Pancreas (tissue), 10 donors: ENCODE measurements around the gene SUSD4. TPM values are rescaled to one million over a fixed set of nuclear protein-coding genes. Genes with fewer than 3 reads are reported as not detected.

Experiments used
- ATAC-seq, 4 donors: fragments of 200-7000 bp; cut with Tn5 transposase; one replicate each; pipeline versions ENCODE4 v1.8.0 to v1.9.1; 2020; ENCODE audit warnings: mild to moderate bottlenecking in 4 of 4, moderate library complexity in 4 of 4
- DNase-seq, 6 donors: peaks; one replicate each; pipeline ENCODE4 v3.0.0-alpha.2; 2020
- FAIRE-seq: peaks from 2 replicates; lab custom pipeline; 2012; peaks lifted over from hg19 to GRCh38; lab: Jason Lieb, UNC
- H3K27ac ChIP-seq, 4 donors: fragments of 200-600 bp; sonication (generic); 1 replicate in 3 of 4; 2 replicates in 1 of 4; pipeline versions ENCODE4 v1.5.0 to v1.8.0; 2020
- H3K27me3 ChIP-seq, 4 donors: fragments of 200-600 bp; one replicate each; pipeline ENCODE4 v1.8.0; 2021
- H3K36me3 ChIP-seq, 3 donors: fragments of 200-600 bp; sonication (generic) in 1 of 3; one replicate each; pipeline versions ENCODE4 v1.5.0 to v1.8.0; 2020 to 2021
- H3K4me1 ChIP-seq, 3 donors: fragments of 200-600 bp; one replicate each; pipeline ENCODE4 v1.8.0; 2021
- H3K4me3 ChIP-seq, 4 donors: fragments of 200-600 bp; sonication (generic) in 2 of 4; one replicate each; pipeline versions ENCODE4 v1.5.0 to v1.8.0; 2020 to 2021
- H3K9me3 ChIP-seq, 4 donors: fragments of 200-600 bp; one replicate each; pipeline ENCODE4 v1.8.0; 2021
- WGBS, 2 donors: extraction: QIAGEN DNeasy Blood & Tissue Kit; methylation state at CpG; one replicate each; pipeline ENCODE4 v1.1.7; 2013; 5-methylcytosine and 5-hydroxymethylcytosine counted together
- intact Hi-C, 3 donors: fragments of 100-400 bp; cut with DNase I; formaldehyde crosslinking; loops; one replicate each; pipeline versions ENCODE4 v1.11.1 to v1.14.2; 2022
- polyA plus RNA-seq, 2 donors: library from polyadenylated mRNA; stranded (reverse); fragments of 200-250 nt; gene quantifications; one replicate each; pipeline ENCODE4 v1.2.3, GENCODE V29; 2013
- total RNA-seq, 6 donors: library from RNA; stranded (reverse); fragmentation: NEBNext Ultra II Directional in 4 of 6; extraction: Animal tissue kit (Norgen Biotek cat#: 25700) in 4 of 6; gene quantifications; one replicate each; pipeline versions ENCODE4 v1.2.1 to v1.2.4, GENCODE V29; 2021 to 2023
- TF ChIP-seq, protein P1 (sequence below), 4 donors: fragments of 200-600 bp; sonication (generic) in 3 of 4; IDR thresholded peaks; one replicate each; pipeline versions ENCODE4 v1.5.0 to v1.8.0; 2021; ENCODE audit warnings: antibody characterized with exemption in 4 of 4
- donor health status: healthy with polysubstance abuse.
- donor health status: DM: no; HTN: no; CAD: no; lungs with moderate emphysema.
- donor health status: DM: no; HTN: no; CAD: no.
- donor health status: control.
- donor health status: control.
- donor health status: Bipolar disorder and iron deficiency.
- donor health status: DM: yes; HTN: yes; CAD: no.
- donor health status: DM: no; HTN: no; CAD: no.
- donor health status: DM: no; HTN: no; CAD: no.
- donor health status: DM: yes; HTN: yes; CAD: no.

The SUSD4 gene
- total and polyA plus RNA-seq, 8 donors = 4.1 to 34.6 (median 8.8) TPM

DNA sequence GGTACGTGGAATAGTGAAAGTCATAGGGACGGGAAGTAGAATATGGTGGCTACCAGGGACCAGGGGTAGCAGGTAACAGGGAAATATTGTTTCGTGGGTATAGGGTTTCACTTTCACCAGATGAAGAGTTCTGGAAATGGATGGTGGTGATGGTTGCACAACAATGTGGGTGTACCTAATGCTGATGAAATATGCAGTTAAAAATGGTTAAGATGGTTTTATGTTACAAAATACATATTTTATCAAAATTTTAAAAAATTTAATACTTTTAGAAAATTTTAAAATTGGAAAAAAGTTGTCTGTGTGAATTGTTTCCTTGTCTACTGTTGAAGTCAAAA lies 165.4 kb downstream of the SUSD4 start:
- intact Hi-C loops = no loop called here
- 91 to 96% methylated on average over 3 of the region's 3 CpGs for WGBS, 2 donors

DNA sequence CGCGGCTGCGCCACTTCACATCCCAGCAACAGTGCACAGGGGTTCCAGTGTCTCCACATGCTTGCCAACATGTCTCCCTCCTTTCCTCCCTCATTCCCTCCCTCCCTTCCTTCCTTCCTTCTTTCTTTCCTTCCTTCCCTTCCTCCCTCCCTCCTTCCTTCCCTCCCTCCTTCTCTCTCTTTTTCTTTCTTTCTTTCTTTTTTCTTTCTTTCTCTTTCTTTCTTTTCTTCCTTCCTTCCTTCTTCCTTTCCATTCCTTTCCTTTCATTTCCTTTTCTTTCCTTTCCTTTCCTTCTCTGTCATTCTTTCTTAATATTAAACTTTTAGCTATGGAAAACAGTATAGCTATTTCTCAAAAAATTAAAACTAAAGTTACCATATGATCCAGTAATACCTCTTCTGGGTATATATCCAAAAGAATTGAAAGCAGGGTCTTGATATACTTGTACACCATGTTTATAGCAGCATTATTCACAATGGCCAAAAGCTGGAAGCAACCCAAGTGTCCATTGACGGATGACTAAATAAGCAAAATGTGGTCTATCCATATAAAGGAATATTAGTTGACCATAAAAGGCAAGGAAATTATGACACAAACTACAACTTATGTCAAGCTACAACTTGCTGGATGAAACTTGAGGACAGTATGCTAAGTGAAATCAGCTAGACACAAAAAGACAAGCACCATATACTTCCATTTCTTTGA lies 165.9 kb downstream of the SUSD4 start:
- no peak overlapping the region for H3K27ac ChIP-seq
- H3K4me3 ChIP-seq = no peak overlapping the region
- ATAC-seq (no peak), DNase-seq (no peak), FAIRE-seq (no peak)
- intact Hi-C loops = no loop called here
- no peaks in the 10 kb centered on the region for H3K9me3 ChIP-seq
- H3K36me3 ChIP-seq = no peaks in the 10 kb centered on the region
- no peaks in the 10 kb centered on the region for H3K27me3 ChIP-seq
- TF ChIP-seq, protein P1, sequence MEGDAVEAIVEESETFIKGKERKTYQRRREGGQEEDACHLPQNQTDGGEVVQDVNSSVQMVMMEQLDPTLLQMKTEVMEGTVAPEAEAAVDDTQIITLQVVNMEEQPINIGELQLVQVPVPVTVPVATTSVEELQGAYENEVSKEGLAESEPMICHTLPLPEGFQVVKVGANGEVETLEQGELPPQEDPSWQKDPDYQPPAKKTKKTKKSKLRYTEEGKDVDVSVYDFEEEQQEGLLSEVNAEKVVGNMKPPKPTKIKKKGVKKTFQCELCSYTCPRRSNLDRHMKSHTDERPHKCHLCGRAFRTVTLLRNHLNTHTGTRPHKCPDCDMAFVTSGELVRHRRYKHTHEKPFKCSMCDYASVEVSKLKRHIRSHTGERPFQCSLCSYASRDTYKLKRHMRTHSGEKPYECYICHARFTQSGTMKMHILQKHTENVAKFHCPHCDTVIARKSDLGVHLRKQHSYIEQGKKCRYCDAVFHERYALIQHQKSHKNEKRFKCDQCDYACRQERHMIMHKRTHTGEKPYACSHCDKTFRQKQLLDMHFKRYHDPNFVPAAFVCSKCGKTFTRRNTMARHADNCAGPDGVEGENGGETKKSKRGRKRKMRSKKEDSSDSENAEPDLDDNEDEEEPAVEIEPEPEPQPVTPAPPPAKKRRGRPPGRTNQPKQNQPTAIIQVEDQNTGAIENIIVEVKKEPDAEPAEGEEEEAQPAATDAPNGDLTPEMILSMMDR (IDR thresholded peaks at IDR 0.05) = no peak
- WGBS, 2 donors = 72% methylated on average over 4 of the region's 4 CpGs
- peaks cover 0 to 6% (median 0%) of the 10 kb centered on the region in 3 donors for H3K4me1 ChIP-seq

More for the DNA sequence above, 165.4 kb downstream of the SUSD4 start:
- H3K27ac ChIP-seq = no peak overlapping the region
- no peak for DNase-seq
- peaks cover 0 to 6% (median 0%) of the 10 kb centered on the region in 3 donors for H3K4me1 ChIP-seq
- ATAC-seq = no peak
- H3K4me3 ChIP-seq = no peak overlapping the region
- TF ChIP-seq, protein P1 (IDR thresholded peaks at IDR 0.05) = no peak
- no peaks in the 10 kb centered on the region for H3K27me3 ChIP-seq
- no peaks in the 10 kb centered on the region for H3K9me3 ChIP-seq
- FAIRE-seq = no peak
- no peaks in the 10 kb centered on the region for H3K36me3 ChIP-seq

DNA sequence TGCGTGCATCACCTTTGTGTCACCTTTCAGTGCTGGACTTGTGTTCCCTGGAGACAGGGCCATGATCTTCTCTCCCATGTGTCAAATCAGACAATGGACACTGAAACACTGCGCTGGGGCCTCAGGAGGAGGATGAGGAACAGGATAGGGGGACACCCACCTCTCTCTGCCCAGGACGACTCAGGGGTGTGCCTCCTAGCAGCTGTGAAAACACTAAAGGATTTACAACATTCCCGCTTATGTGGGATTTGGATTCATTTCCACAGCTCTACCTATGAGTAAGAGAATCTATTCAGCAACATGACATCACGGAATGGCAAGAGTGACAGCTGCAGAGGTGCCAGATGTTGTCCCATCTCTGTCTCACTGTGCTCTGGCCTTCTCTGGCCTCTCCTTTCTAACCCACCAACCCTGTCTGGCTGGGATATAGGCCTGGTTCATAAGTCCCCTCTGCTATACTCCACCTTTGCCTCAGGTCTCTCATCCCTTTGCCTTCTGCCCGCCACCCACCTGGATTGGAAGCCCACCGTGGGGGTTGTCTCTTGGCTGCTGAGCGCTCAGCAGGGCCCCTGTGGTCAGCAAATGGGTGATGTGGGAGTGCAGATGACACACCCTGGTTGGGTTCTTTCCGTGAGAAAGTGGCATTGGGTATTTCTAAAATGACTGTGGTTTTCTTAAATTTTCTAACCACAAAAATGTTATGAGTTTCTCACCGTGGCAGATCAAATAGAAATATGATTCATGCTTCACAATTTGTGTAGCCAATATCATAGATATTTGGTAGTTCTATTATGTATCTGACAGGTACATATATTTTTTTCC lies 173.9 kb downstream of the SUSD4 start:
- Histone ChIP-seq H3K27ac (no peak overlapping the region), H3K4me3 (no peak overlapping the region), H3K4me1 (no peaks in the 10 kb centered on the region), H3K36me3 (no peaks in the 10 kb centered on the region), H3K27me3 (no peaks in the 10 kb centered on the region), H3K9me3 (no peaks in the 10 kb centered on the region)
- ATAC-seq = no peak
- intact Hi-C loops = no loop called here
- no peak for DNase-seq
- no peak for FAIRE-seq
- WGBS, 2 donors = 81 to 86% methylated on average over 10 of the region's 10 CpGs
- TF ChIP-seq, protein P1 (IDR thresholded peaks at IDR 0.05) = no peak

DNA sequence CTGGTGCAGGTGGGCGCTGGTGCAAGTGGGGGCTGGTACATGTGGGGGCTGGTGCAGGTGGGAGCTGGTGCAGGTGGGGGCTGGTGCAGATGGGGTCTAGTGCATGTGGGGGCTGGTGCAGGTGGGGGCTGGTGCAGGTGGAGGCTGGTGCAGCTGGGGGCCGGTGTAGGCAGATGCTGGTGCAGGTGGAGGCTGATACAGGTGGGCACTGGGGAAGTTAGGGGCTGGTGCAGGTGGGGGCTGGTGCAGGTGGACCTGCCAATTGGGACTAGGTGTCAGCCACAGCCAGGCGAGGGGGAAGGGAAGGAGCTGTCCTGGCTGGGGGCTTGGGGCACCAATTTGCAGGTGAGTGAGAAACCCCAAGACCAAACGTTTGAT lies 174.5 kb downstream of the SUSD4 start:
- WGBS, 2 donors = 87 to 90% methylated on average over 3 to 4 of the region's 4 CpGs
- no peaks in the 10 kb centered on the region for H3K36me3 ChIP-seq
- FAIRE-seq (no peak), DNase-seq (no peak), ATAC-seq (no peak)
- TF ChIP-seq, protein P1 (IDR thresholded peaks at IDR 0.05) = no peak
- intact Hi-C loops = no loop called here
- no peaks in the 10 kb centered on the region for H3K9me3 ChIP-seq
- no peaks in the 10 kb centered on the region for H3K4me1 ChIP-seq
- H3K4me3 ChIP-seq = no peak overlapping the region
- no peaks in the 10 kb centered on the region for H3K27me3 ChIP-seq
- H3K27ac ChIP-seq = no peak overlapping the region
